Amniotic epithelial cell (primary cell): ENCODE measurements around the gene RASGRP1.
"Not testable (repeated sequence)": the region's sequence is repeated elsewhere in the genome, so short reads cannot be mapped to it uniquely, and the experiment has no call there.

ENCODE experiments used
- DNase-seq: peaks from one replicate; pipeline ENCODE4 v3.0.0-alpha.2; 2010; ENCODE audit warnings: low read depth

RASGRP1 gene

DNA sequence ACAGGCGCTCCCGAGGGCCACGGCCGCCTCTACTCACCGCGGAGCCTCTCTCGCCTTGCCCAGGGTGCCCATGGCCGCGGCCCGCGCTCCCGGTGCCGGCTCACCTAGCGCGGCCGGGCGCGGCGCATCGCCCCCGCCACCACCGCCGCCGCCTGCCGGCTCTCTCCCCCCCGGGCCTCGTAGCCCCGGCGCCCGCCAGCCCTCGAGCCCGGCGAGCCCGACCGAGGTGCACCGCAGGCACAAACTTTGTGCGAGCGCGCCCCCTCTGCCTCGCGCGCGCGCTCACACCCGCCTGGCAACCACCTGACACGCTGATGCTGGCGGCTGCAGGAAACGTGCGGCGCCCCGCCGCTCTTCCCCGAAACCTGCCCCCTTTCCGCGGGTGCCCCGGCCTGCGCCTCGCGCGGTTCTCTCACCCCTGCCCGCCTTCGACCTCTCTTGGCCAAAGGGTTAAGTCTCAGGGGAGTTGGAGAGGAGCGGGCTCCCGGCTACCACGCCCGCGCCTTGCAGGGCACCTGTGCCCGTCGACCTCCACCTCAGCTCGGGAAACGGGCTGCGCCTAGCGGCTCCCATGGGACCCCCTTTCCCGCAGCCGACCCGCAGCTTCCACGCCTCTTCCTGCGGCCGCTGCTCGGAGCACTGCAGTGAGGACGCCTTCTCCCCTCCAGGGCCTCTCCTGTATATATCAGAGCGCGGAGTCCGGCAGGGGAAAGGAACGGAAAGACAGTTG is at the start of gene RASGRP1:
Gene RASGRP1, minus strand, starts transcription at position 258 of the 730 bp plus-strand sequence. Its CDS starts 186 bp downstream, at position 72.
- DNase-seq: peak; percentile 36

- no peak for DNase-seq
Observed at GRCh38 chr15:38613085-38613484, 48.5 kb upstream of the RASGRP1 start.

DNA sequence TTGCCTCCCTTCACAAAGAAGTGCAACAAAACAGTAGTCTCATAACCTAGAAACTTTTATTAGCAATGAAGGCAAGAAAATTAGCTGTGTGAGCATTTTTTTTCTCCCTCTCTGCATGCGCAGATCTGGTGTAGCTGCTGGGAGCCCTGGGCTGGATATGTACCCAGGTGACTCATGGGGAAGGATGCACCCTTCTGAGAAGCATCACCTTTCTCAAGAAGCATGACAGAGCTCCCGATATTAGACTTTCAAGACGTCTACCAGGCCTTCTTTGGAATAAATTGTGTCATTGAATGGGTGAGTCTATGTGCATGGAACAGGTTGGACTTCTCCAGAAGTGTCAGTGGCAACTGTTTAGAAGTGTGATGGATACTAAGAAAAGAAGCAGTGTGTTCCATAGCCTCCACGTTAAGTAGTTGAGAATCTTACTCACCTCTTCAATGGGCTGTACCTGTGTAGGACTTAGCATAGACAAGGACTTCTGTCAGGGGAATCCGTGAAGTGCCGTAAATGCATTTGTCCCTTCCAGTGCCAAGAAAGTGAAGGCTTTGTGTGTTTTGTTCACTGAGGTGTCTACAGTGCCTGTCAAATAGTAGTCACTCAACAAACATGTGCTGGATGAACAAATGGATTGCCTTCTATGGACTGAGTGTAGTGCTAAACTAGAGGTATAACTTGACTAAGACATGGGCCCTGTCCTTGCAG is 47.7 kb upstream of the RASGRP1 start:
- DNase-seq: no peak

DNA sequence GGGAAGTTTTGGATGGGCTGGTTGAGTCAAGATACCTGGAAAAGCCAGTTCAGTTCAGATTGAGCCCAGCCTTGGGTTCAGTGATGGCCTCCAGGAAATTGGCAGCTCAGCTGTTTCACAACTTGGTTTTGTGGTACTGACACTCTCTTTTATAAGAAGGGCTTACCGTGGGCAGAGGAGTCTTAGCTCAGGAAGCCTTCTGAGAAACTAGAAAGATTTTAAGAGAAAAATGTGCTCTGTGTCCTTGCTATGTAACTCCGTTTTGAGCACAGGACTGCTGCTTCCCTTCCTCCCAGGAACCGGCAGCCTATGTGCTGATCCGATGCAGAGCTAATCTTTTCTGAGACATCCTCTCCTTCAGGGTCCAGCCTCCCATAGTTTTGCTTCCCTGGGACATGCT is 46.6 kb upstream of the RASGRP1 start:
- no peak for DNase-seq

- DNase-seq: no peak
Observed at GRCh38 chr15:38610748-38611147, 46.1 kb upstream of the RASGRP1 start.

DNA sequence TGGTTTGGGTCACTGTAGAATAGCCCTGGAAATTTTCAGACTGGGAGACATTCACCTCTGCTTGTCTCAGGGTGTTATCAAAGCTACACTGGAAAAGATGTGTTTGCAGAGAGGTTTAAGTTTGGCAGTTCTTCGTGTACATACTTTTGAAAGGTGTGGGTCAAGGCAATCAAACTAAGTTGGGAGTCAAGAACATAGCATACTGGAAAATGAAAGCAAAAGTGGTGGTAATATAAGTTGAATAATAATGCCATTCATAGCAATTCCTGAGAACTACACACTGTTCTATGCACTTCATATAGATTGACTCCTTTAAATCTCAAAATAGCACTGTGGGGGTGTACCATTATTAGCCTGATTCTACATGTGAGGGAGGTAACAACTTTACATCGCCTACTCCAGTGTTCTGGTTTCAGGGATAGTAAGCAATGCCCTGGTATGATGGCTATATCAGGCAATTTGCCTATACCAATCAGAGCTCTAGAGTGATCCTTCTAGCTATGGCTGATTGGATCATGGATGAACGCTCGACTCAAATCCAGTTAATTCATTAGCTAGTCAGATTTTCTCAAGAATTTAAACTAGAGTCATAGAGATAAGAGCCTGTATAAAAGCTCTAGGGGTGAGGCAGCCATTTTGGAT is 44.6 kb upstream of the RASGRP1 start:
- DNase-seq: no peak

- no peak for DNase-seq
Observed at GRCh38 chr15:38608682-38609081, 44.1 kb upstream of the RASGRP1 start.

GRCh38 chr15:38605744-38606143 is 41.1 kb upstream of the RASGRP1 start:
- no peak for DNase-seq

DNA sequence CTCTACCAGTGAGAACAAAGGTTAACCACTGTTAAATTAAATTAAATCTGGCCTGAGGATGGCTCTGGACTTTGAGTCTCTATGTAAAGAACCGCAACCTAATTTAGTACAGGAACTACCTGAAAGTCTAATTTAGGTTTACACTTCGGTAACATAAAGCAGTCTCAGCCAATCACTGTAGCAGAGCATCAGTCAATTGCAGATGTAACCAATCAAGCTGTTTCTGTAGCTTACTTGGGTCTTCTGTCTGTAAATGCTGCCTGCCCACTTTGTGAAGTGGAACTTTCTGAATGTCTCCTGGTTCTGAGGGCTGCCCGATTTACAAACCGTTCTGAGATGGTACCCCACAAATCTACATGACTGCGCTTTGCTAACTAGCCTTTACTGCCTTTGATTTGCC is 39.1 kb upstream of the RASGRP1 start:
- no peak for DNase-seq

GRCh38 chr15:38602910-38603670 is 38.5 kb upstream of the RASGRP1 start:
- no peak for DNase-seq

GRCh38 chr15:38600236-38600635 is 35.6 kb upstream of the RASGRP1 start:
- DNase-seq: no peak

GRCh38 chr15:38598749-38599148 is 34.1 kb upstream of the RASGRP1 start:
- no peak for DNase-seq

DNA sequence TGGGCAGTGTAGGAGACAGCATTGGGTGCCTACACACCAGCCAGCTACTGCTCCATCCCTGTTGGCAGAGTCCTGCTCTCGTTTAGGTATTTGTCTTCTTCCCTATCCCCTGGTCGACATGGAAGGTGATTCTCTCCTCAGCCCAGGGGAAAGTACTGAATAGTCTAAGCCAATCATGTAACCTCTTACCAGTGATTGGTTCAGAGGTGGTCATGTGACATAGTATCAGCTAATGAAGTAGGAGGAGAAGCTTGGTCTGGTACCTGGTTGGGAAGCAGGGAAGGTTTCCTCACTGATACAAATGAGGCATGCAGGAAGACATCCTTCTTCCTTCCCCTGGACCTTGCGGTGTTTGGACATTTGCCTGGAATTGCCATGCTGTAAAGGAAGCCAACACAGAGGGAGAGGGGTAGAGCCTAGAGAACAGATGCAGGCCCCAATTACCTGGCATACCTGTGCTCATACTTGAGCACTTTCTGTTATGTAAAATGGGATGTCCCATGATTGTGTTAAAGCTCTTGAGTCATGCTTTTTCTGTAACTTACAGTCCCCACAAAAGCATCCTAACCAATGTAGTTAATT is 32.7 kb upstream of the RASGRP1 start:
- DNase-seq: no peak

- DNase-seq: no peak
Observed at GRCh38 chr15:38593524-38593923, 28.9 kb upstream of the RASGRP1 start.

- peak; percentile 95 for DNase-seq
Observed at GRCh38 chr15:38589502-38589901, 24.9 kb upstream of the RASGRP1 start.

GRCh38 chr15:38588672-38589071 is 24.1 kb upstream of the RASGRP1 start:
- no peak for DNase-seq

DNA sequence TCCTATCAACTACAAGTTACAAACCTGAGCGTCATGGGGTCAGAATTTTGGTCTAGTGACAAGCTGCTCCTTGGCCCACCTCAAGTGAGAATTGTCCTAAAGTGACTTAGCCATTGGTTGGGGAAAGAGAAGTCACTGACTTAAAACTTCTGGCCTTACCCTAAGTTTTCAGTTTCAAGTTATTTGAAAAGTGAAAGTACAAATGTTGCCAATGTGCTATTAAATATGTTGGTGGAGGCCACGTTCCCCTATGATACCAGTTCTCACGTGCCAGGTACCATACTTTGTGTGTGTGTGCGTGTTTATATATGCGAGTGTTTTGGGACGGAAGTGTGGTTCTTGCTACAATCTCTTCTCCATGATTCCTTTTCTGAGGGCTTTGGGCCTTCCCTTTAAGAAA is 22.6 kb upstream of the RASGRP1 start:
- DNase-seq: no peak

DNA sequence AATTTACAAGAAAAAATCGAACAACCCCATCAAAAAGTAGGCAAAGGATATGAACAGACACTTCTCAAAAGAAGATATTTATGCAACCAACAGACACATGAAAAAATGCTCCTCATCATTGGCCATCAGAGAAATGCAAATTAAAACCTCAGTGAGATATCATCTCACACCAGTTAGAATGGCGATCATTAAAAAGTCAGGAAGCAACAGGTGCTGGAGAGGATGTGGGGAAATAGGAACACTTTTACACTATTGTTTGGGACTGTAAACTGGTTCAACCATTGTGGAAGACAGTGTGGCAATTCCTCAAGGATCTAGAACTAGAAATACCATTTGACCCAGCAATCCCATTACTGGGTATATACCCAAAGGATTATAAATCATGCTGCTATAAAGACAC is 21.4 kb upstream of the RASGRP1 start:
- not testable (repeated sequence) for DNase-seq

GRCh38 chr15:38578626-38579025 is 14.0 kb upstream of the RASGRP1 start:
- DNase-seq: no peak

GRCh38 chr15:38577424-38577987 is 12.9 kb upstream of the RASGRP1 start:
- DNase-seq: no peak

GRCh38 chr15:38576837-38577236 is 12.2 kb upstream of the RASGRP1 start:
- DNase-seq: no peak

DNA sequence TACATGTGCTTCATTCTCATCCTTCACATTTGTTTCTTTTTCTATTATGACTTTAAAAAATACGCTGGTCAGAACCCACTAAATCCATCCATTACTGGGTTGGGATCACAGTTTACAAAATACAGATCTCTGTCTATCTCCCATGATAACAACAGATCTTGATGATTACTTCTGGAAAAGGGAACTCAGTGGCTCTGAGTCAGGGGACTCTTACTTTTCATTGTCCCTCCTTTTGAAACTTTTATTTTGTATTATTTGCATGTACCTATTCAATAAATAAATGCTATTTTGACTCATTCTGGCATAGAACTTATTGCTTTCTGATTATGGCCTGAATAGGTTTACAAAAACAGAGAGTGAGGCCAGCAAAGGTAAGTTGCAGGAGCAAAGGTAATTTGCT is 11.6 kb upstream of the RASGRP1 start:
- DNase-seq: no peak
